Liver (tissue), 9 donors: ENCODE results near the gene ZNF503. TPM values are rescaled to one million over a fixed set of nuclear protein-coding genes. Genes with fewer than 3 reads are reported as not detected.

Source experiments
- DNase-seq: peaks from one replicate; pipeline ENCODE4 v3.0.0-alpha.2; 2017; ENCODE audit warnings: low spot score
- H3K27ac ChIP-seq, 2 donors: one replicate each; pipeline ENCODE4 v1.7.0; 2013; ENCODE audit warnings: inconsistent platforms in 2 of 2, low read length in 2 of 2, control low read depth in 1 of 2, low read depth in 1 of 2, mild to moderate bottlenecking in 1 of 2
- H3K27me3 ChIP-seq, 4 donors: one replicate each; pipeline versions ENCODE4 v1.6.1 to v1.7.0; 2013; ENCODE audit warnings: low read length in 3 of 4, inconsistent platforms in 1 of 4, mild to moderate bottlenecking in 1 of 4, moderate library complexity in 1 of 4; ENCODE audit not compliant: control insufficient read depth in 4 of 4, insufficient read depth in 4 of 4
- H3K36me3 ChIP-seq, 4 donors: one replicate each; pipeline versions ENCODE4 v1.6.1 to v1.7.0; 2013; ENCODE audit warnings: low read length in 3 of 4, mild to moderate bottlenecking in 3 of 4, low read depth in 1 of 4, moderate library complexity in 1 of 4; ENCODE audit not compliant: control insufficient read depth in 4 of 4, insufficient read depth in 3 of 4
- H3K4me1 ChIP-seq, 4 donors: one replicate each; pipeline versions ENCODE4 v1.6.1 to v1.7.0; 2013; ENCODE audit warnings: low read length in 3 of 4, mild to moderate bottlenecking in 3 of 4, moderate library complexity in 1 of 4; ENCODE audit not compliant: control insufficient read depth in 4 of 4, insufficient read depth in 4 of 4
- H3K4me3 ChIP-seq, 3 donors: one replicate each; pipeline versions ENCODE4 v1.6.1 to v1.7.0; 2013; ENCODE audit warnings: low read length in 3 of 3, control low read depth in 1 of 3, low read depth in 1 of 3, mild to moderate bottlenecking in 1 of 3
- H3K9ac ChIP-seq, 2 donors: one replicate each; pipeline ENCODE4 v1.7.0; 2013; ENCODE audit warnings: low read length in 2 of 2, mild to moderate bottlenecking in 2 of 2, moderate library complexity in 2 of 2, control low read depth in 1 of 2, low read depth in 1 of 2
- H3K9me3 ChIP-seq, 4 donors: one replicate each; pipeline versions ENCODE4 v1.6.1 to v1.7.0; 2013; ENCODE audit warnings: low read length in 3 of 4; ENCODE audit not compliant: control insufficient read depth in 4 of 4
- ATF3 ChIP-seq: IDR thresholded peaks from 2 replicates; pipeline ENCODE4 v1.6.1; 2016; ENCODE audit warnings: antibody characterized with exemption
- CTCF ChIP-seq: fragments of 150-350 bp; IDR thresholded peaks from 2 replicates; pipeline ENCODE4 v1.5.1; 2017; ENCODE audit warnings: improper control_type of control experiment, low read depth, low read length; ENCODE audit not compliant: missing input control
- EGR1 ChIP-seq, 2 donors: IDR thresholded peaks; 2 replicates each; pipeline ENCODE4 v1.6.1; 2016 to 2018; ENCODE audit warnings: antibody characterized with exemption in 2 of 2, low read depth in 2 of 2
- FOXA1 ChIP-seq: IDR thresholded peaks from 2 replicates; pipeline ENCODE4 v1.6.1; 2016; ENCODE audit warnings: antibody characterized with exemption
- FOXA2 ChIP-seq: IDR thresholded peaks from 2 replicates; pipeline ENCODE4 v1.6.1; 2016; ENCODE audit warnings: antibody characterized with exemption
- GABPA ChIP-seq, 2 donors: IDR thresholded peaks in 1 of 2; conservative IDR thresholded peaks in 1 of 2; 2 replicates each; pipeline ENCODE4 v1.6.1; 2016; ENCODE audit warnings: antibody characterized with exemption in 2 of 2, mild to moderate bottlenecking in 1 of 2, moderate library complexity in 1 of 2
- HNF4A ChIP-seq, 2 donors: conservative IDR thresholded peaks; 2 replicates each; pipeline ENCODE4 v1.6.1; 2016; ENCODE audit warnings: antibody characterized with exemption in 2 of 2, mild to moderate bottlenecking in 2 of 2
- JUND ChIP-seq, 2 donors: IDR thresholded peaks; 2 replicates each; pipeline ENCODE4 v1.6.1; 2016; ENCODE audit warnings: antibody characterized with exemption in 2 of 2
- MAX ChIP-seq: IDR thresholded peaks from 2 replicates; pipeline ENCODE4 v1.6.1; 2016; ENCODE audit warnings: antibody characterized with exemption
- NR2F2 ChIP-seq: IDR thresholded peaks from 2 replicates; pipeline ENCODE4 v1.6.1; 2016; ENCODE audit warnings: antibody characterized with exemption
- REST ChIP-seq: IDR thresholded peaks from 2 replicates; pipeline ENCODE4 v1.6.1; 2016; ENCODE audit warnings: antibody characterized with exemption, mild to moderate bottlenecking
- RXRA ChIP-seq, 2 donors: IDR thresholded peaks; 2 replicates each; pipeline ENCODE4 v1.6.1; 2017 to 2018; ENCODE audit warnings: antibody characterized with exemption in 2 of 2, mild to moderate bottlenecking in 1 of 2
- SP1 ChIP-seq: IDR thresholded peaks from 2 replicates; pipeline ENCODE4 v1.6.1; 2018; ENCODE audit warnings: antibody characterized with exemption, mild to moderate bottlenecking
- TAF1 ChIP-seq: conservative IDR thresholded peaks from 2 replicates; pipeline ENCODE4 v1.6.1; 2016; ENCODE audit warnings: antibody characterized with exemption, mild to moderate bottlenecking
- YY1 ChIP-seq: IDR thresholded peaks from 2 replicates; pipeline ENCODE4 v1.6.1; 2016; ENCODE audit warnings: antibody characterized with exemption, mild to moderate bottlenecking
- WGBS: extraction: QIAGEN DNeasy Blood & Tissue Kit; methylation state at CpG from one replicate; pipeline ENCODE4 v1.1.7; 2013; 5-methylcytosine and 5-hydroxymethylcytosine counted together
- polyA plus RNA-seq, 2 donors: library from polyadenylated mRNA; stranded (reverse) in 1 of 2; unstranded in 1 of 2; fragments of 200-250 nt in 1 of 2; fragments of >200 nt in 1 of 2; fragmentation: Nextera tagmentation in 1 of 2; extraction: Ambion mirVana in 1 of 2; gene quantifications; one replicate each; pipeline versions ENCODE4 v1.2.1 to v1.2.3, GENCODE V29; 2013 to 2015
- total RNA-seq, 2 donors: library from RNA; depleted of rRNA; stranded (reverse); fragments of >200 nt; gene quantifications; one replicate each; pipeline ENCODE4 v1.2.3, GENCODE V29; 2014
- donor health status: healthy.
- donor health status: healthy.
- donor health status: healthy.
- donor health status: healthy.
- donor health status: healthy.

Gene ZNF503
- total and polyA plus RNA-seq, 4 donors: 1.6 to 5.2 (median 2.0) TPM

- TF ChIP-seq REST (no peak), HNF4A (conservative IDR thresholded peaks at IDR 0.05) (no peak), RXRA (IDR thresholded peaks at IDR 0.05) (peak in 1 of 2 donors; percentile 20), ATF3 (no peak)
- H3K27ac ChIP-seq: peak overlapping the region; percentile 95 to 97
- peak overlapping the region; percentile 36 to 78 for H3K9ac ChIP-seq
- H3K36me3 ChIP-seq: no peaks in the 10 kb centered on the region
- no peaks in the 10 kb centered on the region for H3K27me3 ChIP-seq
- H3K9me3 ChIP-seq: no peaks in the 10 kb centered on the region
- peaks cover 7 to 27% (median 17%) of the 10 kb centered on the region in 4 donors for H3K4me1 ChIP-seq
- no peak for DNase-seq
- 1% methylated on average over 56 of the region's 56 CpGs for WGBS
- peak overlapping the region; percentile 74 to 88 (median 86) for H3K4me3 ChIP-seq
These were observed 1.8 kb upstream of the ZNF503 start for GRCh38 chr10:75403144-75403938.

- TF ChIP-seq RXRA (IDR thresholded peaks at IDR 0.05): no peak
- no peak for TF ChIP-seq CTCF
- no peak for TF ChIP-seq YY1
- no peak for TF ChIP-seq SP1
- no peak for TF ChIP-seq REST
- TF ChIP-seq MAX: no peak
- no peak for TF ChIP-seq FOXA1
- TF ChIP-seq TAF1: no peak
- TF ChIP-seq GABPA (IDR thresholded peaks at IDR 0.05 in 1 of 2, conservative IDR thresholded peaks at IDR 0.05 in 1 of 2): no peak
- no peak for TF ChIP-seq FOXA2
- TF ChIP-seq JUND (IDR thresholded peaks at IDR 0.05): no peak
- TF ChIP-seq NR2F2: no peak
- TF ChIP-seq EGR1 (IDR thresholded peaks at IDR 0.05; ENCODE audit: low read depth in 2 of 2): no peak
- Histone ChIP-seq H3K36me3 (no peaks in the 10 kb centered on the region), H3K9ac (peak overlapping the region; percentile 17 to 72), H3K9me3 (no peaks in the 10 kb centered on the region), H3K27ac (peak overlapping the region; percentile 95 to 97), H3K4me3 (peak overlapping the region; percentile 74 to 88 (median 86)), H3K27me3 (no peaks in the 10 kb centered on the region), H3K4me1 (peaks cover 7 to 28% (median 18%) of the 10 kb centered on the region in 4 donors)
- no peak for DNase-seq
- under 1% methylated on average over 42 of the region's 42 CpGs for WGBS
These were observed 1.1 kb upstream of the ZNF503 start for GRCh38 chr10:75402486-75403143.
